Head of caudate nucleus (tissue), 42 donors: ENCODE data around the gene ANKRD55.

Source experiments
- DNase-seq, 42 donors: peaks; one replicate each; pipeline versions ENCODE4 v3.0.0 to v3.0.0-alpha.2; 2020 to 2021; ENCODE audit warnings: mixed read lengths in 7 of 42
- intact Hi-C: fragments of 100-400 bp; cut with DNase I; formaldehyde crosslinking; loops from one replicate; pipeline ENCODE4 v1.15.0; 2022

ANKRD55 gene

GRCh38 chr5:56072863-56073766 lies 160.0 kb downstream of the ANKRD55 start:
- no peak for DNase-seq
- intact Hi-C loops: no loop called here

GRCh38 chr5:56071470-56071869 lies 161.7 kb downstream of the ANKRD55 start:
- intact Hi-C loops: no loop called here
- no peak for DNase-seq

GRCh38 chr5:56070851-56071465 lies 162.2 kb downstream of the ANKRD55 start:
- intact Hi-C loops: no loop called here
- no peak for DNase-seq

DNA sequence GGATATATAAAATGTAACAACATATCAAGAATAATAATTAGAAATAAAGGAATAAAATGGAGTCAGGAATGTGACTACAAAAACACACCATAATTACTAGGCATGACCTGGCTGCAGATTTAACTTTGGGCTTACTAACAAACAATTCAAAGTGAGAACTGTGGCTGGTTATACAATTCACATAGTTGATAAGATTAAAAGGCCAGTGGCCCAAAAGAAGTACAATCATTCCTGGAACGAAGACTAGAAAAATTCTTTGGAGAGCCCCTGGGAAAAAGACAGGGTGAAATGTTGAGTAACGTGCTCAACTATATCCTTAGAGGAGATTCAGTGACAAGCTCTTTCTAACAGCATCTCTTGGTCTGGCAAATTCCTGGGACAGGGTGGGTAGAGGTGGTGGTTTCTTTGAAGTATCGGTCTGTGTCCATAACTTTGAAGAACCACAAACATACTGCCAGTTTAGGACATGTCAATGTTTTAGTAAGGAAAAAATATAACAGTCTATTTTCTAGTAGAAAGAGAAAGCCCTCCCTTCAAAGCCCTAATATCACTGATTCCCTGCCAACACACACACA lies 163.4 kb downstream of the ANKRD55 start:
- DNase-seq: no peak
- intact Hi-C loops: no loop called here

GRCh38 chr5:56066931-56067450 lies 166.1 kb downstream of the ANKRD55 start:
- intact Hi-C loops: no loop called here
- no peak for DNase-seq

GRCh38 chr5:56064984-56065383 lies 168.1 kb downstream of the ANKRD55 start:
- intact Hi-C loops: no loop called here
- DNase-seq: no peak

DNA sequence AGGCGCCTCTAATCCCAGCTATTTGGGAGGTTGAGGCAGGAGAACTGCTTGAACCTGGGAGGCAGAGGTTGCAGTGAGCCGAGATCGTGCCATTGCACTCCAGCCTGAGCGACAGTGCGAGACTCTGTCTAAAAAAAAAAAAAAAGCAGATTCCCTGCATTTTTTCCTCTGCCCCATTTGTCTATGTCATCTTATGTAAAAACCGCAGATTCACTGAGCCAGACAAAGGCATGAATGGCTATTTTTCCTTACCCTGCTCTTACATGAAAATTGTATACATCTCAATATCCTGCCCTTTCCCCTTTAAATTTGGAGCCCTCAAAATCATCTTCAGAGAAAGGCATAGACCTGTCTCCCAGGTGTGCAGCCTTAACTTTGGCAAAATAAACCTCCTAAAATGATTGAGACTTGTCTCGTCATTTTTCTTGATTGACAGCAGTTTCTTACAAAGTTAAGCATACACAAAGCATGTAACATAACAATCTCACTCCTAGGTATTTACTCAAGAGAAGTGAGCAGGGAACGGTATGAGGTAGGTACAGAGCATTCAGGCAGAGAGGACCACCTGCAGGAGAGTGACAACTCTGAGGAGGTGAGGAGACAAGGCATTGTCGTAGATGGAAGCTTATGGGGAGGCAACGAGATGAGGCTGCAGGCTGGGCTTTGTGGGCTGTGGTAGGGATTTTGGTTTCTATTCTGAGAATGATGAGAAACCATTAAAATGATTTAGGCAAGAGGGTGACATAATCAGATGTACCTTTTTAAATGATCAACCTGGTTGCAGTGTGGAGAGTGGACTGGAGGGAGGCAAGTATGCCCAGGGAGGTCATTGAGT lies 172.6 kb downstream of the ANKRD55 start:
- DNase-seq: no peak
- intact Hi-C loops: no loop called here

GRCh38 chr5:56059854-56060253 lies 173.3 kb downstream of the ANKRD55 start:
- no peak for DNase-seq
- intact Hi-C loops: no loop called here

- intact Hi-C loops: no loop called here
- DNase-seq: no peak
These were observed 176.3 kb downstream of the ANKRD55 start for GRCh38 chr5:56056875-56057274.

GRCh38 chr5:56055859-56056258 lies 177.3 kb downstream of the ANKRD55 start:
- intact Hi-C loops: no loop called here
- no peak for DNase-seq

GRCh38 chr5:56055287-56055686 lies 177.8 kb downstream of the ANKRD55 start:
- intact Hi-C loops: no loop called here
- no peak for DNase-seq

- no peak for DNase-seq
- intact Hi-C loops: no loop called here
These were observed 178.5 kb downstream of the ANKRD55 start for GRCh38 chr5:56054666-56055065.

GRCh38 chr5:56053363-56053762 lies 179.8 kb downstream of the ANKRD55 start:
- no peak for DNase-seq
- intact Hi-C loops: no loop called here

GRCh38 chr5:56052735-56053134 lies 180.4 kb downstream of the ANKRD55 start:
- DNase-seq: no peak
- intact Hi-C loops: no loop called here

- intact Hi-C loops: no loop called here
- no peak for DNase-seq
These were observed 182.4 kb downstream of the ANKRD55 start for GRCh38 chr5:56050551-56051255.
